ENCODE measurements around the gene TRIO. TPM values are rescaled to one million over a fixed set of nuclear protein-coding genes. Genes with fewer than 3 reads are reported as not detected.

Gene TRIO
- total RNA-seq, 1 donor from 2014 or later, result 163 TPM

DNA sequence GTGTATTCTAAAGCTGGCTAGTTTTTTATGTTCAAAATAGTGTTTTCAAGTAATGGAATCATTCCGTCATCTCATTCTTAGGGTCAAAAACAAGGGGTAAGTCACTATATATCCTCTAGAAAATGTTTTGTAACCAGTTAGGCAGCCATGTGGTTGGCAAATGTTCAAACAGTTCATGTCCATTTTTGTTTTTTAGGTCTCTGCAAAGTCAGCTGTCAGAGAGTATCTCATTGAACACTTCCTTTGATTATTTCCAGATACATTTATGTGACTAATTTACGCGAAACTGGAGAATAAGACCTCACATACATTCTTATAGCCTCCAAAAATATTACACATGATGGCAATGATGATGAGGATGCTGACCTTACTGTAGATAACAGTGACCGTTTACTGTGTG, 50.4 kb downstream of the TRIO start:
- no peak overlapping the region for H3K4me3 Mint-ChIP-seq (ENCODE audit: low read depth)
- DNase-seq (ENCODE audit: low spot score, unreplicated experiment), result no peak
- H3K36me3 Mint-ChIP-seq (ENCODE audit: insufficient read depth), result no peaks in the 10 kb centered on the region
- no peaks in the 10 kb centered on the region for H3K9me3 Mint-ChIP-seq (ENCODE audit: low read depth)
- no peak overlapping the region for H3K27ac Mint-ChIP-seq
- H3K27me3 Mint-ChIP-seq, result no peaks in the 10 kb centered on the region
- H3K4me1 Mint-ChIP-seq (ENCODE audit: low read depth), result peaks cover 31% of the 10 kb centered on the region
- TF ChIP-seq, protein P1, sequence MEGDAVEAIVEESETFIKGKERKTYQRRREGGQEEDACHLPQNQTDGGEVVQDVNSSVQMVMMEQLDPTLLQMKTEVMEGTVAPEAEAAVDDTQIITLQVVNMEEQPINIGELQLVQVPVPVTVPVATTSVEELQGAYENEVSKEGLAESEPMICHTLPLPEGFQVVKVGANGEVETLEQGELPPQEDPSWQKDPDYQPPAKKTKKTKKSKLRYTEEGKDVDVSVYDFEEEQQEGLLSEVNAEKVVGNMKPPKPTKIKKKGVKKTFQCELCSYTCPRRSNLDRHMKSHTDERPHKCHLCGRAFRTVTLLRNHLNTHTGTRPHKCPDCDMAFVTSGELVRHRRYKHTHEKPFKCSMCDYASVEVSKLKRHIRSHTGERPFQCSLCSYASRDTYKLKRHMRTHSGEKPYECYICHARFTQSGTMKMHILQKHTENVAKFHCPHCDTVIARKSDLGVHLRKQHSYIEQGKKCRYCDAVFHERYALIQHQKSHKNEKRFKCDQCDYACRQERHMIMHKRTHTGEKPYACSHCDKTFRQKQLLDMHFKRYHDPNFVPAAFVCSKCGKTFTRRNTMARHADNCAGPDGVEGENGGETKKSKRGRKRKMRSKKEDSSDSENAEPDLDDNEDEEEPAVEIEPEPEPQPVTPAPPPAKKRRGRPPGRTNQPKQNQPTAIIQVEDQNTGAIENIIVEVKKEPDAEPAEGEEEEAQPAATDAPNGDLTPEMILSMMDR (IDR thresholded peaks at IDR 0.05; ENCODE audit: unreplicated experiment), result no peak

DNA sequence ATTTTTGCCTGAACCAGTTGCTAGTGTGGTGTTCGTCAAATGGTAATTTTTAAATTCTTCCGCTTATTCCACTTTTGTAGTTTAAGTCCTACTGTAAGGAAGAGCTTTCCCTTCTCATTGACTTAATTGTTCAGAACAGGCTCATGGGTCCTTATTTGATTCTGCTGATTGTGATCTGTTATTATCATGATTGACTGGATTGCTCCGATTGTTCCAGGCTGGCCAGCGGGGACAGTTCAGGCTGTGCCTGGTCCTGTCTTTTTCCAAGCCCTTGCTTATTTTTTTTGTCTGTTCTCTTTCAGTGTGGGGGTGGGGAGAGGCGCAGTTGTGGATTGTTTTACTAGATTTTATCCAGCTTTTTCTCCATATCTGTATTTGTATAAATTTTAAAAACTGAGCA, 52.4 kb downstream of the TRIO start:
- Mint-ChIP-seq H3K27me3 (no peaks in the 10 kb centered on the region), H3K36me3 (ENCODE audit: insufficient read depth) (no peaks in the 10 kb centered on the region), H3K4me3 (ENCODE audit: low read depth) (no peak overlapping the region), H3K27ac (no peak overlapping the region), H3K4me1 (ENCODE audit: low read depth) (peaks cover 17% of the 10 kb centered on the region), H3K9me3 (ENCODE audit: low read depth) (no peaks in the 10 kb centered on the region)
- TF ChIP-seq, protein P1 (IDR thresholded peaks at IDR 0.05; ENCODE audit: unreplicated experiment), result no peak
- DNase-seq (ENCODE audit: low spot score, unreplicated experiment), result no peak

DNA sequence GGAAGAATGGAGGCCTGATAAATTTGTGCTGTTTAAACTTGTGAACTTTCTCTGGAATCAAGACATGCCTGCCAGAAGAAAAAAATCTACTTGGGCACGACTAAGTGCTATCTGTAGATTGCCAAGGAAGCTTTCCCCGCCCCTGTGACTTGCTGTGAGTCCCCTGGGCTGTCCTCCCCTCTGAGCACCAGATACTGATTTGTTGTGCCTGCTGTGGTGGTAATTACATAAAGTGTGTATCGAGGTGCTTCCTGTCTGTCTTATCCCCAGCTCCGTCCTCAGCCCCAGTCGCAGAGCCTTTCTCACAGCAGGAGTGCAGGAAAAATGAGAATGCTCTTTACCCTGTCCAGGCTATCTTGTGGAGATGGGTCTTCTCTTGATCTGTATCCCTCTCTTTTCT, 53.9 kb downstream of the TRIO start:
- no peak overlapping the region for H3K27ac Mint-ChIP-seq
- peaks cover 17% of the 10 kb centered on the region for H3K4me1 Mint-ChIP-seq (ENCODE audit: low read depth)
- no peak for DNase-seq (ENCODE audit: low spot score, unreplicated experiment)
- H3K4me3 Mint-ChIP-seq (ENCODE audit: low read depth), result no peak overlapping the region
- no peaks in the 10 kb centered on the region for H3K9me3 Mint-ChIP-seq (ENCODE audit: low read depth)
- H3K36me3 Mint-ChIP-seq (ENCODE audit: insufficient read depth), result no peaks in the 10 kb centered on the region
- H3K27me3 Mint-ChIP-seq, result no peaks in the 10 kb centered on the region
- TF ChIP-seq, protein P1 (IDR thresholded peaks at IDR 0.05; ENCODE audit: unreplicated experiment), result no peak

DNA sequence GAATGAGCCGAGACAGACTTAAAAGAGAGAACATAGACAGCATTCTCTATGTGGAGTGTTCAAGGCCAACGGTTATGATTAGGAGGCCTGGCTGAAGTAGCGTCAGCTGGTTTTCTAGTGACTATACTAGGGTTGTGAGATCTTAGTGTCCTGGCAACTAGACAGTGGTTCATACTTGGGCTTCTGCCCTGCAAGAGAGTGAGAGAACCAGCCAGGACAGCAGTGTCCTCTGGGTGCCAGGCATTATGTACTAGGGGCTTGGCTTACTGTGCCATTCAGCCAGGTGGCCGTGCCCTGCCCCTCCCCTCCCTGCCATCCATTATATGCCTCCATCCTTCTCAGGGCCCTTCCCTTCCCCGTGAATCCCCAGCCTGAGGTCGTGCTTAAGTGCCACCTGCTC, 56.8 kb downstream of the TRIO start:
- DNase-seq (ENCODE audit: low spot score, unreplicated experiment), result no peak
- H3K4me1 Mint-ChIP-seq (ENCODE audit: low read depth), result peaks cover 32% of the 10 kb centered on the region
- TF ChIP-seq, protein P1 (IDR thresholded peaks at IDR 0.05; ENCODE audit: unreplicated experiment), result no peak
- H3K4me3 Mint-ChIP-seq (ENCODE audit: low read depth), result no peak overlapping the region
- H3K9me3 Mint-ChIP-seq (ENCODE audit: low read depth), result no peaks in the 10 kb centered on the region
- no peaks in the 10 kb centered on the region for H3K36me3 Mint-ChIP-seq (ENCODE audit: insufficient read depth)
- H3K27ac Mint-ChIP-seq, result no peak overlapping the region
- H3K27me3 Mint-ChIP-seq, result no peaks in the 10 kb centered on the region

DNA sequence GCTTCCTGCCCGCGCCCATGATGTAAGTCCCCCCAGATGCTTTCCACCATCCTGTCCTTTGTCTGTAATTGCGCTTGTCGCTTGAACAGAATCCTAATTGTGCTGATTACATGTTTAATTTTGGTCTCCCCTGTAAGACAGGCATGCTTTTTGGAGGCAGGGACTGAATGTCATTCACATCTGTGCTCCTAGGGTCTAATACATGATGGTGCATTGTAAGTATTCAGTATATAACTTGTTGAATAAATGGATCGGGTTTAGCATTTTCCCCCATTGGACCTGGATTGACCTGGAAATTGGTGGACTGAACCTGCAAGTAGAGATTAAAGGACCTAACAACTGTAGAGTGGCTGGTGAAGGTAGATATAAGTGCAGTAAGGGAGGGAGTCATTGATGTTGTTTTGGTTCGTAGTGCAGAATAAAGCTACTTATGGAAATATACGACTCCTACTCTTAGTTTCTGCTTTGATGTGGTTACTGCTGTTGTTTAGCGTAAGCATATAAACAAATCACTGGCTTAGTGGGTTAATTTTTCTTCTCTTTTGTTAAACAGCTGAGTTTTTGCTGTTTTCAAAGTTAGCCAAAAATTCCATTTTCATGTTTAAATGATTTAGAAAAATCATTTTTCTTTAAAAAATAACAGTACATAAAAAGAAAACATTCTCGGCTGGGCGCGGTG, 57.3 kb downstream of the TRIO start:
- H3K36me3 Mint-ChIP-seq (ENCODE audit: insufficient read depth), result no peaks in the 10 kb centered on the region
- no peaks in the 10 kb centered on the region for H3K9me3 Mint-ChIP-seq (ENCODE audit: low read depth)
- TF ChIP-seq, protein P1 (IDR thresholded peaks at IDR 0.05; ENCODE audit: unreplicated experiment), result no peak
- peak overlapping the region; percentile 11 for H3K27ac Mint-ChIP-seq
- no peak overlapping the region for H3K4me3 Mint-ChIP-seq (ENCODE audit: low read depth)
- DNase-seq (ENCODE audit: low spot score, unreplicated experiment), result no peak
- no peaks in the 10 kb centered on the region for H3K27me3 Mint-ChIP-seq
- H3K4me1 Mint-ChIP-seq (ENCODE audit: low read depth), result peaks cover 34% of the 10 kb centered on the region

All from progenitor cell of endocrine pancreas (in vitro differentiated cells).